Measurements from ENCODE around the gene TBL1X. TPM values are rescaled to one million over a fixed set of nuclear protein-coding genes. Genes with fewer than 3 reads are reported as not detected.

Gene TBL1X
- total RNA-seq, 6 donors from 2014 or later, result 6.3 to 21.4 (median 12.8) TPM

GRCh38 chrX:9708086-9708485, 243.2 kb downstream of the TBL1X start:
- no peak overlapping the region for H3K27ac ChIP-seq
- DNase-seq, result no peak
- no peak for TF ChIP-seq POLR2AphosphoS5 (IDR thresholded peaks at IDR 0.05)
- TF ChIP-seq EP300 (IDR thresholded peaks at IDR 0.05), result no peak
- TF ChIP-seq CTCF (IDR thresholded peaks at IDR 0.05), result no peak
- no peak for TF ChIP-seq POLR2A (IDR thresholded peaks at IDR 0.05)
- ATAC-seq (ENCODE audit: low FRiP score in 2 of 2), result no peak
- WGBS, 2 donors, result 86 to 100% methylated on average over 10 of the region's 10 CpGs
- peaks cover 0 to 4% (median 0%) of the 10 kb centered on the region in 4 donors for H3K9me3 ChIP-seq
- no peaks in the 10 kb centered on the region for H3K4me1 ChIP-seq
- H3K27me3 ChIP-seq, result no peaks in the 10 kb centered on the region
- H3K36me3 ChIP-seq, result peaks cover 0 to 10% (median 5%) of the 10 kb centered on the region in 4 donors
- H3K4me3 ChIP-seq, result no peak overlapping the region

GRCh38 chrX:9708923-9709553, 244.2 kb downstream of the TBL1X start:
- no peak overlapping the region for H3K27ac ChIP-seq
- peak; percentile 80 to 81 for ATAC-seq (ENCODE audit: low FRiP score in 2 of 2)
- H3K4me1 ChIP-seq, result no peaks in the 10 kb centered on the region
- no peaks in the 10 kb centered on the region for H3K27me3 ChIP-seq
- 32 to 52% methylated on average over 9 to 17 of the region's 17 CpGs for WGBS, 2 donors
- H3K36me3 ChIP-seq, result peaks cover 0 to 10% (median 5%) of the 10 kb centered on the region in 4 donors
- peak; percentile 75 to 94 for DNase-seq
- TF ChIP-seq CTCF (IDR thresholded peaks at IDR 0.05) (peak; percentile 71 to 80 (median 75)), POLR2A (IDR thresholded peaks at IDR 0.05) (no peak)
- H3K9me3 ChIP-seq, result peaks cover 0 to 4% (median 0%) of the 10 kb centered on the region in 4 donors
- H3K4me3 ChIP-seq, result no peak overlapping the region

- H3K4me3 ChIP-seq, result no peak overlapping the region
- H3K9me3 ChIP-seq, result peaks cover 0 to 1% (median 0%) of the 10 kb centered on the region in 4 donors
- WGBS, 2 donors, result 75 to 94% methylated on average over 8 of the region's 8 CpGs
- ATAC-seq (ENCODE audit: low FRiP score in 2 of 2) (no peak), DNase-seq (no peak)
- TF ChIP-seq POLR2A (IDR thresholded peaks at IDR 0.05) (no peak), POLR2AphosphoS5 (IDR thresholded peaks at IDR 0.05) (no peak), EP300 (IDR thresholded peaks at IDR 0.05) (no peak), CTCF (IDR thresholded peaks at IDR 0.05) (no peak)
- H3K27ac ChIP-seq, result no peak overlapping the region
- H3K36me3 ChIP-seq, result peaks cover 0 to 13% (median 5%) of the 10 kb centered on the region in 4 donors
- no peaks in the 10 kb centered on the region for H3K27me3 ChIP-seq
- no peaks in the 10 kb centered on the region for H3K4me1 ChIP-seq
These were observed 245.5 kb downstream of the TBL1X start for GRCh38 chrX:9710332-9710731.

- Histone ChIP-seq H3K27me3 (no peaks in the 10 kb centered on the region), H3K27ac (no peak overlapping the region), H3K4me1 (no peaks in the 10 kb centered on the region), H3K36me3 (peaks cover 0 to 11% (median 2%) of the 10 kb centered on the region in 4 donors), H3K9me3 (peaks cover 0 to 2% (median 0%) of the 10 kb centered on the region in 4 donors), H3K4me3 (no peak overlapping the region)
- TF ChIP-seq POLR2A (IDR thresholded peaks at IDR 0.05) (no peak), CTCF (IDR thresholded peaks at IDR 0.05) (no peak), EP300 (IDR thresholded peaks at IDR 0.05) (no peak), POLR2AphosphoS5 (IDR thresholded peaks at IDR 0.05) (no peak)
- WGBS, 2 donors, result 96 to 98% methylated on average over 16 to 21 of the region's 21 CpGs
- ATAC-seq (ENCODE audit: low FRiP score in 2 of 2), result no peak
- DNase-seq, result no peak
These were observed 252.5 kb downstream of the TBL1X start for GRCh38 chrX:9717376-9717775.

GRCh38 chrX:9724711-9725110, 259.9 kb downstream of the TBL1X start:
- WGBS, 2 donors, result 82 to 90% methylated on average over 2 of the region's 2 CpGs
- Histone ChIP-seq H3K4me3 (no peak overlapping the region), H3K4me1 (no peaks in the 10 kb centered on the region), H3K27me3 (no peaks in the 10 kb centered on the region), H3K9me3 (peaks cover 0 to 26% (median 0%) of the 10 kb centered on the region in 4 donors), H3K27ac (no peak overlapping the region), H3K36me3 (no peaks in the 10 kb centered on the region)
- TF ChIP-seq EP300 (IDR thresholded peaks at IDR 0.05), result no peak
- ATAC-seq (ENCODE audit: low FRiP score in 2 of 2) (no peak), DNase-seq (no peak)
